ENCODE data around the gene KRT82.
"Not testable (repeated sequence)": the region's sequence is repeated elsewhere in the genome, so short reads cannot be mapped to it uniquely, and the experiment has no call there.

KRT82 gene

DNA sequence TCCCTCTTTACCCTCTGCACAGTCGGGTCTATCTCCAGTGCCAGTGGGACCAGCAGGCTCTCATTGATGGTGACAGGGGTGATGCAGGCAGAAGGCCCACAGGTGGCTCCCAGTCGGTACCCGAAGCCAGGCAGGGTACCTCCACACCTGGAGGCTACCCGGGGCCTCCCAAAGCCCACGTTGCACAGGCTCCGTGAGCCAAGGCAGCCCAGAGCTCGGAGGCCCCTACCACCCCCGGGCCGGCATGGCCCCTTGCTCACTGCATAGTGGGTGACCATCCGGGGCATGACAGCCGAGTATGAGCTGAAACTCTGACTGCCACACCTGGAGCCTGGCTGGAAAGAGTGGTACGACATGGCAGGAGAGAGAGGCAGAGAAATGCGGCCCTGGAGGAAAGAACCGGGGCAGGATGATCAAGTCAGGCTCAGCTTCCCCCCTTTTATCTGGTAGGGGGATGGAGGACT is at the start of gene KRT82:
KRT82 (minus strand) TSS at position 414 of the 464 bp plus-strand sequence; CDS start at position 356, 58 bp downstream.
- TF ChIP-seq, protein P1, sequence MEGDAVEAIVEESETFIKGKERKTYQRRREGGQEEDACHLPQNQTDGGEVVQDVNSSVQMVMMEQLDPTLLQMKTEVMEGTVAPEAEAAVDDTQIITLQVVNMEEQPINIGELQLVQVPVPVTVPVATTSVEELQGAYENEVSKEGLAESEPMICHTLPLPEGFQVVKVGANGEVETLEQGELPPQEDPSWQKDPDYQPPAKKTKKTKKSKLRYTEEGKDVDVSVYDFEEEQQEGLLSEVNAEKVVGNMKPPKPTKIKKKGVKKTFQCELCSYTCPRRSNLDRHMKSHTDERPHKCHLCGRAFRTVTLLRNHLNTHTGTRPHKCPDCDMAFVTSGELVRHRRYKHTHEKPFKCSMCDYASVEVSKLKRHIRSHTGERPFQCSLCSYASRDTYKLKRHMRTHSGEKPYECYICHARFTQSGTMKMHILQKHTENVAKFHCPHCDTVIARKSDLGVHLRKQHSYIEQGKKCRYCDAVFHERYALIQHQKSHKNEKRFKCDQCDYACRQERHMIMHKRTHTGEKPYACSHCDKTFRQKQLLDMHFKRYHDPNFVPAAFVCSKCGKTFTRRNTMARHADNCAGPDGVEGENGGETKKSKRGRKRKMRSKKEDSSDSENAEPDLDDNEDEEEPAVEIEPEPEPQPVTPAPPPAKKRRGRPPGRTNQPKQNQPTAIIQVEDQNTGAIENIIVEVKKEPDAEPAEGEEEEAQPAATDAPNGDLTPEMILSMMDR (conservative IDR thresholded peaks at IDR 0.05; ENCODE audit: low read length) = no peak
- no peak within 1 kb of the TSS for H3K4me3 ChIP-seq (ENCODE audit: low read length)
- no peak for DNase-seq (ENCODE audit: low read depth)

- TF ChIP-seq, protein P1 (conservative IDR thresholded peaks at IDR 0.05; ENCODE audit: low read length) = no peak
- no peak for DNase-seq (ENCODE audit: low read depth)
- no peak overlapping the region for H3K4me3 ChIP-seq (ENCODE audit: low read length)
Observed at GRCh38 chr12:52455821-52456220, 49.7 kb upstream of the KRT82 start.

DNA sequence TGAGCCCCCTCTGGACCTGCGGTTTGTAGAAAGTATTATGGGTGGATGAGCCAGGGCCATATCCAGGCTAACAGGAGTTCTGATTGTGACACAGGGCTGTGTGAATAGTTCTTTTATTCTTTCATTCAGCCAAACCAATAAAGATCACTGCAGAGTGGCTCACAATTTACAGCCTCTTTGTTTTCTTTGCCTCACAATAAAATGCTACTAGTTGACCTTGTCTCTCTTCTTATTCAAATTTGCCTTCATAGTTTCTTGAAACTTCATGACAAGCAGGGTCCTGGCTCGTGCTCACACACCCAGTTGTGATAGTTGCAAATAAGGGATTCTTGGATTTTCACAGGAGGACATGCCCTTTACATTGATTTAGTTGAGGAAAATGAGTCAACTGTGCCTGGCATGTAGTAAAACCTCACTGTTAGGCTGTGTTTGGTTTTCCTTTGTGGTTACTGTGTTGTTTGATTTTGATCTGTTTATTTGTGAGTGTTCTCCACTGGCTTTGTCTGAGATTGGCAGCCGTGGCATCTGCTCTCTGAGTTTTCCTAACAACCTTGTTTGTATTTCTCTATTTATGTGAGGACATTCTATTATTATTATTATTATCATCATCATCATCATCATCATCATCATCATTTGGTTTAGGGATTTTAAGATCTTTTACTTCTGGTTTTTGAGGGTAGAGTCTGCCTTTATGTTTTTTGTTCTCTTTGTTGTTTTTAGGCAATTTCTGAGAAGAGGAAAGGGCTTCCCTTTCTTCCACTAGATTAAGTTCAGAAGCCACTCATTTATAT is 48.5 kb upstream of the KRT82 start:
- no peak overlapping the region for H3K4me3 ChIP-seq (ENCODE audit: low read length)
- no peak for DNase-seq (ENCODE audit: low read depth)
- TF ChIP-seq, protein P1 (conservative IDR thresholded peaks at IDR 0.05; ENCODE audit: low read length) = no peak

GRCh38 chr12:52452101-52452500 is 46.0 kb upstream of the KRT82 start, which contains the start of gene KRT6B:
Gene KRT6B, minus strand, starts transcription at chr12:52452146. Its CDS starts 68 bp downstream, at chr12:52452078.
- TF ChIP-seq, protein P1 (conservative IDR thresholded peaks at IDR 0.05; ENCODE audit: low read length) = no peak
- H3K4me3 ChIP-seq (ENCODE audit: low read length) = no peak within 1 kb of the TSS
- DNase-seq (ENCODE audit: low read depth) = no peak

- TF ChIP-seq, protein P1 (conservative IDR thresholded peaks at IDR 0.05; ENCODE audit: low read length) = no peak
Observed at GRCh38 chr12:52448228-52448627, 42.1 kb upstream of the KRT82 start.

DNA sequence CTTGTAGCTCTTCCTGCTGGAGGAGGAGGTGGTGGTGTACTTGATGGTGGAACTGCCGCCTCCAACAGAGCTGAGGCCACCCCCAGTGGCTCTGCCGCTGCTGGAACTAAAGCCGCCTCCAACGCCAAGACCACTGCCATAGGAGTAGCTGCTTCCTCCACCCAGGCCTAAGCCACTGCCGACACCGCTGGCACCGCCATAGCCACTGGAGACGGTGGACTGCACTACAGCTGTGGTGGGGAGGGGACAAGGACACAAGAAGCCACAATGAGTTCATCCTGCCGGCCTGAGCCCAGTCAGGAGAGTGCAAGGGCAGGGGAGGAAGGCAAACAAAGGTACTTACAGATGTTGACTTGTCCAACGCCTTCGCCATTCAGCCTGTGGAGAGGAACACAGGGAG is 41.1 kb upstream of the KRT82 start:
- DNase-seq (ENCODE audit: low read depth); H3K4me3 ChIP-seq (ENCODE audit: low read length): not testable (repeated sequence)

More at GRCh38 chr12:52448228-52448627, 42.1 kb upstream of the KRT82 start:
- no peak for DNase-seq (ENCODE audit: low read depth)
- H3K4me3 ChIP-seq (ENCODE audit: low read length) = no peak overlapping the region

DNA sequence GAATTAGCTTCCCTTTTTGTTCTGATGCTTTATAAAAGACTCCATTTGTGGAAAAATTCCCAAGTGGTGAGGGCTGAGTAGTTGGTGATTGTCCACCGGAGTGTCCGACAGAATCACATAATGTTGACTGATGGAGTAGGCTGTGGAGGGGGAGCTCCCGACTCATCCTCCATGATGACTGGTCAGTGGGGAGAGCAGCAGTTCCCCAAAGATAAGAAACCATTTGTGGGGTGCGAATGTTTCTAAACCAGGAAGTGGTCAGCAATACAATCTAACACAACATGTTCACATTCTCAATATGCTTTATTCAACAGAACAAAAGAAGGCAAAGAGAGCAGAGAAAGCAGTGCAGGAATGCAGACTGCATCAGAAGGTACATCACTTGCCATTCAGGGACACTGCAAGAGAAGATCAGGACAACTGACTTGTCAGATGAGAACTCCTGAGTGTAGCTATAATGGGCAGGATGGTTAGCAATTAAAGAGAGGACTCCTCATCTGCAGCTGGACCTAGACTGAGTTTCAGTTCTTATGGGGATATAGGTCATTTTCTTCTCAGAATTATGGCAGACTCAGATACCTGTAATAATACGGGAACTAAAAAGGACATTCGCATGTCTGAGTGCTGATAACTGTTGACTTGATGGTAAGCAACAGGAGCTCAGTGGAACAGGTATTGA is 40.4 kb upstream of the KRT82 start:
- TF ChIP-seq, protein P1 (conservative IDR thresholded peaks at IDR 0.05; ENCODE audit: low read length) = no peak
- no peak for DNase-seq (ENCODE audit: low read depth)
- no peak overlapping the region for H3K4me3 ChIP-seq (ENCODE audit: low read length)
